ENCODE data around the gene MTFMT. TPM values are rescaled to one million over a fixed set of nuclear protein-coding genes. Genes with fewer than 3 reads are reported as not detected.

MTFMT gene
- total and polyA plus RNA-seq, 2 of the 4 experiments (the other 2 are of a cell fraction) = 8.9 to 21.3 TPM

DNA sequence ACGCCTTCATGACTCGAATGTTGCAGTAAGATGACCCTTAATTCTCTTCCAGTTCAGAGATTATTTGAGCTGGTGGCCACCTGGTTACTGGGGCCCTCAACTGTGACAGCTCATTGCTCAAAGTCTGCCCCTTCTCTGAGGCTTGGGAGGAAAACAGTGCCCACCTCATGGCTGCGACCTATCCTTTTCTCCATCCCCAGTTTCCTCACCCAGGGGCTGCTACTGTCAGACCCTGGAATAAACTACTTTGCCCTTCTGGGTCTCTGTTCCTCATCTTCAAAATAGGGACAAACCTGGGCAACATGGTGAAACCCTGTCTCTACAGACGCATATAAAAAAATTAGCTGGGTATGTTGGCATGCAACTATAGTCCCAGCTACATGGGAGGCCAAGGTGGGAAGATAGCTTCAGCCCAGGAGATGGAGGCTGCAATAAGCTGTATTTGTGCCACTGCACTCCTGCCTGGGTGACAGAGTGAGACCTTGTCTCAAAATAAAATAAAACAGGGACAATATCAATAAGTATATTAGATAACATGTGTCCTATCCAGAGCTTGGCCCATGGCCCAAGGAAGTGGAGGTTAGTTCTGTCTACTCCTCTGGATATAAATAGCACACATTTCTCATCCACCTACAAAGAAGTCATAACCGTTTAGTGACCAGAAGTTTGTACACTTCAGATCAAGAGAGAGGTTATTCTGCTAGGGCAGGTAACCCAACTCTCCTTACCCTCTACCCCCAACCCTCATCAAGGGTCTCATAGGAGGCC is 40.5 kb upstream of the MTFMT start (continued):
- no peak for TF ChIP-seq CEBPB (IDR thresholded peaks at IDR 0.05; ENCODE audit: low read depth, low read length)

DNA sequence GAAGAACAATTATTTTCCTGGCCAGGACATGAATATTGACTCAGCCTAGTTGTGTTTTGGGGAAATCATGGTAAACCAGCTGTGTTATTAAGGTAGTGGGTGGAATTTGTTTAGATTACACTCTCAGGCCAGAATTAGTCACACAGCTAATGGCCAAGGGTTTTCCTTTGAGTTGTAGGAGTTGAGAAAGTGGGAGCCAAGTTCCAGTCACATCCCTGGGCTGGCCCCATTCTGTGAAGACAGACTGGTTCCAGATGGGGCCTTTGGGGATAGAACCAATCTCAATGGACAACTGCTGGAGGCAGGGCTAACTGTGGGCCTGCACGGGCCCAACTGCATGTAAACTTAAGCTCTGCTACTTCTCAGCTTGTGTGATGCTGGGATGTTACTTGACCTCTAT is 39.7 kb upstream of the MTFMT start:
- Histone ChIP-seq H4K5ac (ENCODE audit: low read depth, low read length) (no peak overlapping the region), H3K56ac (ENCODE audit: extremely low read depth, insufficient read depth, low read length) (no peak overlapping the region), H3K9ac (ENCODE audit: low read depth, low read length) (no peak overlapping the region), H3K9me3 (ENCODE audit: control insufficient read depth, insufficient read depth, low read length) (no peaks in the 10 kb centered on the region), H3K27ac (ENCODE audit: insufficient read depth, low read length) (peak overlapping the region; percentile 77; the same call in 1 of the 2 replicates), H3K4me3 (ENCODE audit: insufficient read depth, low read depth, low read length) (no peak overlapping the region), H4K20me1 (ENCODE audit: insufficient read depth, low read length) (peaks cover 9% of the 10 kb centered on the region), H3K79me1 (ENCODE audit: low read depth in 1 of 2, low read length in 2 of 2) (no peaks in the 10 kb centered on the region), H2BK20ac (ENCODE audit: low read depth, low read length) (peak overlapping the region; percentile 84; the same call in 1 of the 2 replicates), H3K9me1 (ENCODE audit: insufficient read depth, low read length) (peaks cover 37% of the 10 kb centered on the region), H2AK9ac (replicated peaks; ENCODE audit: low read depth, low read length, poor library complexity) (no peak overlapping the region), H3K14ac (replicated peaks; ENCODE audit: low read depth, low read length) (no peak overlapping the region), H3K23ac (ENCODE audit: low read depth, low read length) (no peak overlapping the region), H3K4me1 (ENCODE audit: control insufficient read depth, insufficient read depth, low read length) (peaks cover 42% of the 10 kb centered on the region), H2BK15ac (ENCODE audit: low read depth, low read length) (peak overlapping the region; percentile 75; the same call in 1 of the 3 replicates), H3K27me3 (ENCODE audit: control insufficient read depth, insufficient read depth, low read length) (peaks cover 16% of the 10 kb centered on the region), H3K4me2 (ENCODE audit: low read depth, low read length) (peak overlapping the region; percentile 42; the same call in 1 of the 2 replicates), H3K4ac (ENCODE audit: low read depth, low read length) (peak overlapping the region; percentile 78), H4K8ac (ENCODE audit: low read depth in 2 of 2, low read length in 2 of 2) (no peak overlapping the region), H3K18ac (ENCODE audit: low read depth, low read length) (no peak overlapping the region), H2AK5ac (ENCODE audit: low read depth, low read length) (no peak overlapping the region), H4K91ac (ENCODE audit: insufficient read depth, low read depth, low read length) (no peak overlapping the region), H2AFZ (replicated peaks; ENCODE audit: low read length, poor library complexity) (no peak overlapping the region), H2BK120ac (ENCODE audit: low read depth, low read length) (peak overlapping the region; percentile 82), H3K36me3 (ENCODE audit: control insufficient read depth, insufficient read depth, low read length) (no peaks in the 10 kb centered on the region), H2BK5ac (ENCODE audit: low read depth, low read length, poor library complexity, severe bottlenecking) (peak overlapping the region; percentile 79)
- dilution Hi-C loops (cut with HindIII; ENCODE audit: low sequenced_read_pairs, unreplicated experiment) (no loop called here), in situ Hi-C loops (cut with MboI; ENCODE audit: low sequenced_read_pairs) (no loop called here), intact Hi-C loops (cut with micrococcal nuclease) (no loop called here)
- no TSS peak for BruUV-seq (replicated peaks)
- peak; percentile 99 for DNase-seq
- ATAC-seq (ENCODE audit: low read depth) = peak; percentile 95
- WGBS, 2 experiments (ENCODE audit: extremely low coverage in 2 of 2, insufficient read length in 1 of 2) = no CpG with 5 or more reads among the region's 1 CpG
- ChIA-PET POLR2A (ENCODE audit: unreplicated experiment) (interaction anchor here (0.5 to 0.6 kb wide), 2 partner anchors 270 to 1107 kb away, joined by 3 to 4 read pairs; no protein-coding TSS in a partner anchor), CTCF (interaction anchor here (0.6 to 2.2 kb wide), 5 partner anchors 14 to 290 kb away, joined by 3 to 8 read pairs (median 6); no protein-coding TSS in a partner anchor)
- TF ChIP-seq CEBPB (IDR thresholded peaks at IDR 0.05; ENCODE audit: low read depth, low read length) = peak; percentile 35
- no peak for TF ChIP-seq RAD21 (IDR thresholded peaks at IDR 0.05; ENCODE audit: low read length)
- TF ChIP-seq RCOR1 (IDR thresholded peaks at IDR 0.05; ENCODE audit: insufficient replicate concordance, low read length) = no peak
- TF ChIP-seq BHLHE40 (IDR thresholded peaks at IDR 0.05; ENCODE audit: low read depth, low read length) = peak; percentile 87
- TF ChIP-seq CHD1 (IDR thresholded peaks at IDR 0.05; ENCODE audit: low read depth, low read length) = no peak
- TF ChIP-seq MAFK (IDR thresholded peaks at IDR 0.05; ENCODE audit: low read depth, low read length) = 0 out of 2 replicates have a peak, but pooled peaks have one; percentile 0
- no peak; the same call in 1 of the 2 replicates for TF ChIP-seq MAZ (IDR thresholded peaks at IDR 0.05; ENCODE audit: borderline replicate concordance, low read depth, low read length)
- peak; percentile 75 for TF ChIP-seq FOS (IDR thresholded peaks at IDR 0.05; ENCODE audit: low read depth, low read length)
- TF ChIP-seq SMC3 (IDR thresholded peaks at IDR 0.05; ENCODE audit: low read depth, low read length) = no peak
- TF ChIP-seq, protein P1, sequence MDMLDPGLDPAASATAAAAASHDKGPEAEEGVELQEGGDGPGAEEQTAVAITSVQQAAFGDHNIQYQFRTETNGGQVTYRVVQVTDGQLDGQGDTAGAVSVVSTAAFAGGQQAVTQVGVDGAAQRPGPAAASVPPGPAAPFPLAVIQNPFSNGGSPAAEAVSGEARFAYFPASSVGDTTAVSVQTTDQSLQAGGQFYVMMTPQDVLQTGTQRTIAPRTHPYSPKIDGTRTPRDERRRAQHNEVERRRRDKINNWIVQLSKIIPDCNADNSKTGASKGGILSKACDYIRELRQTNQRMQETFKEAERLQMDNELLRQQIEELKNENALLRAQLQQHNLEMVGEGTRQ (IDR thresholded peaks at IDR 0.05; ENCODE audit: low read depth, low read length) = no peak
- no peak for TF ChIP-seq NFE2L2 (IDR thresholded peaks at IDR 0.05; ENCODE audit: low read depth, low read length)
- TF ChIP-seq, protein P2, sequence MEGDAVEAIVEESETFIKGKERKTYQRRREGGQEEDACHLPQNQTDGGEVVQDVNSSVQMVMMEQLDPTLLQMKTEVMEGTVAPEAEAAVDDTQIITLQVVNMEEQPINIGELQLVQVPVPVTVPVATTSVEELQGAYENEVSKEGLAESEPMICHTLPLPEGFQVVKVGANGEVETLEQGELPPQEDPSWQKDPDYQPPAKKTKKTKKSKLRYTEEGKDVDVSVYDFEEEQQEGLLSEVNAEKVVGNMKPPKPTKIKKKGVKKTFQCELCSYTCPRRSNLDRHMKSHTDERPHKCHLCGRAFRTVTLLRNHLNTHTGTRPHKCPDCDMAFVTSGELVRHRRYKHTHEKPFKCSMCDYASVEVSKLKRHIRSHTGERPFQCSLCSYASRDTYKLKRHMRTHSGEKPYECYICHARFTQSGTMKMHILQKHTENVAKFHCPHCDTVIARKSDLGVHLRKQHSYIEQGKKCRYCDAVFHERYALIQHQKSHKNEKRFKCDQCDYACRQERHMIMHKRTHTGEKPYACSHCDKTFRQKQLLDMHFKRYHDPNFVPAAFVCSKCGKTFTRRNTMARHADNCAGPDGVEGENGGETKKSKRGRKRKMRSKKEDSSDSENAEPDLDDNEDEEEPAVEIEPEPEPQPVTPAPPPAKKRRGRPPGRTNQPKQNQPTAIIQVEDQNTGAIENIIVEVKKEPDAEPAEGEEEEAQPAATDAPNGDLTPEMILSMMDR (conservative IDR thresholded peaks at IDR 0.05; ENCODE audit: low read depth, low read length) = no peak
- TF ChIP-seq MXI1 (IDR thresholded peaks at IDR 0.05; ENCODE audit: borderline replicate concordance, low read depth, low read length) = no peak
- no peak for TF ChIP-seq RFX5 (IDR thresholded peaks at IDR 0.05; ENCODE audit: low read depth, low read length)

Data from IMR-90 (cell line).